Cardiac fibroblast (primary cell): Measurements from ENCODE around the gene PCSK9.
A peak's percentile ranks its signal among the peaks of the same experiment; 100 is the strongest.

ENCODE experiments used
- DNase-seq, 2 donors: peaks; one replicate each; pipeline versions ENCODE4 v3.0.0 to v3.0.0-alpha.2; 2010; ENCODE audit warnings: low read depth in 2 of 2
- H3K4me3 ChIP-seq, 2 donors: replicated peaks in 1 of 2; 1 replicate in 1 of 2; 2 replicates in 1 of 2; pipeline ENCODE4 v1.5.1; 2011; ENCODE audit warnings: low read depth in 2 of 2, low read length in 2 of 2, mild to moderate bottlenecking in 2 of 2, moderate library complexity in 1 of 2
- TF ChIP-seq, protein P1 (sequence below): IDR thresholded peaks from one replicate; pipeline ENCODE4 v1.5.1; 2011; ENCODE audit warnings: low read depth, mild to moderate bottlenecking, low read length, inconsistent platforms

The PCSK9 gene

DNA sequence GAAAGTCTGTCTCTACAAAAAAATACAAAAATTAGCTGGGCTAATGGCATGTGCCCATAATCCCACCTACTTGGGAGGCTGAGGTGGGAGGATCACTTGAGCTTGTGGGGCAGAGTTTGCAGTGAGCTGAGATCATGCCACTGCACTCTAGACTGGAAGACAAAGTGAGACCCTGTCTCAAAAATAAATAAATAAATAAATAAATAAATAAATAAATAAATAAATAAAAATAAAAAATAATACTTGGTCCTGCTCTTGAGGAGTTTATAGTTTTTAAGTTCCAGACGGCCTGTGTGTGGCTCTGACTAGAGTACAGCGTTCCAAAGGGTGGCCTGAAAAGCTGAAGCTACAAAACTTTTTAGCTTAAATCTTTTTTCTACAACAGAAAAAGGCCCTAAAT lies 35.1 kb downstream of the PCSK9 start:
- TF ChIP-seq, protein P1, sequence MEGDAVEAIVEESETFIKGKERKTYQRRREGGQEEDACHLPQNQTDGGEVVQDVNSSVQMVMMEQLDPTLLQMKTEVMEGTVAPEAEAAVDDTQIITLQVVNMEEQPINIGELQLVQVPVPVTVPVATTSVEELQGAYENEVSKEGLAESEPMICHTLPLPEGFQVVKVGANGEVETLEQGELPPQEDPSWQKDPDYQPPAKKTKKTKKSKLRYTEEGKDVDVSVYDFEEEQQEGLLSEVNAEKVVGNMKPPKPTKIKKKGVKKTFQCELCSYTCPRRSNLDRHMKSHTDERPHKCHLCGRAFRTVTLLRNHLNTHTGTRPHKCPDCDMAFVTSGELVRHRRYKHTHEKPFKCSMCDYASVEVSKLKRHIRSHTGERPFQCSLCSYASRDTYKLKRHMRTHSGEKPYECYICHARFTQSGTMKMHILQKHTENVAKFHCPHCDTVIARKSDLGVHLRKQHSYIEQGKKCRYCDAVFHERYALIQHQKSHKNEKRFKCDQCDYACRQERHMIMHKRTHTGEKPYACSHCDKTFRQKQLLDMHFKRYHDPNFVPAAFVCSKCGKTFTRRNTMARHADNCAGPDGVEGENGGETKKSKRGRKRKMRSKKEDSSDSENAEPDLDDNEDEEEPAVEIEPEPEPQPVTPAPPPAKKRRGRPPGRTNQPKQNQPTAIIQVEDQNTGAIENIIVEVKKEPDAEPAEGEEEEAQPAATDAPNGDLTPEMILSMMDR: no peak

DNA sequence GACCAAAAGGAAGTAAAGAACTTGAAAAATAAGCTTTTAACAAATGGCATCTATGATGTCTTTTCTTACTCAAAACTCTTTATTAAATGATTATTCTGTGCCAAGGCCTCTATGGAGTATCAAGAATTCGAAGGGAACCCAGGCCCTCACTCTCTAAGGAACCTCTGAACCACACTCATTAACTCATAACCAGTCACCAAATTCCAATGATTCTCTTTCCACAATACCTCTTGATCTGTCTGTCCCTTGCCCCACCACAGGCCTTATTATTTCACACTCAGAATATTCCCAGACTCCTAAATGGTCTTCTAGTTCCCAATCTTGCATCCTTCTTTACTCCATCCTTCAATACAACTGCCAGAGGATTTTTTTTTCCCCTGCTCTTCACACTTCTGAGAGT lies 37.0 kb downstream of the PCSK9 start:
- no peak for DNase-seq
- TF ChIP-seq, protein P1: no peak
- no peak overlapping the region for H3K4me3 ChIP-seq

More for the DNA sequence above, 35.1 kb downstream of the PCSK9 start:
- DNase-seq: no peak
- H3K4me3 ChIP-seq: no peak overlapping the region

DNA sequence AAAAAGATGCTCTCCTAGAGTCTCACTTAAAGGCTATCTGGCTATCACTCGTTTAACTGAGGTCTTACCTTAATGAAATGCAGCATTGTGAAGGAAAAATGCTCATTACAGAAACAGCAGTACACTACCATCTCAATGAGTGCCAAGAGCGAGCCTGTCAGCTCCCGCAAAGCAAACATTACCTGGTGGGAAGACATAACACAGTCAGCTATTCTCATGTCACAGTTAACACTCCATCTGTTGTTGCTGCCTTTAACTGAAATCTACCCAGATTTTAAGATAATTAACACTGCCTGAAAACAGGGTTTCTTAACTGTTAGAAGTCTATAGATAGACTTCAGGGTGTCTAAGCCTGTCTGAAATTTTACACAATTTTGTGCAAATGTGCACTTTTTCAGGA lies 39.1 kb downstream of the PCSK9 start:
- TF ChIP-seq, protein P1: no peak
- no peak overlapping the region for H3K4me3 ChIP-seq
- DNase-seq: no peak

DNA sequence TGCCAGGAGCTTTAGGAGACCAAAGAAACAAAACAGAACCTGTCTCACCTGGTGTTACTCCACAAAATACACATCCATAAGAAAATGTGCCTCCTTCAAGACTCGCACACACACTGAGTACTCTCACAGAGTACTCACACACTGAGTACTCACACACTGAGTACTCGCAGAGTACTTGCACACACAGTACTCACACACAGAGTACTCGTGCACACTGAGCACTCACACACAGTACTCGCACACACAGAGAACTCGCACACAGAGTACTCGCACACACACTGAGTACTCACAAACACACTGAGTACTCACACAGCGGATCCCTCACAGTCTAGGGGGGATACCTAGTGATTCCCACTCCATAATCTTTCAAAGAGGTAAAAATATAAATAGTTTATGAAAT lies 40.3 kb downstream of the PCSK9 start:
- H3K4me3 ChIP-seq: no peak overlapping the region
- TF ChIP-seq, protein P1: no peak
- no peak for DNase-seq

DNA sequence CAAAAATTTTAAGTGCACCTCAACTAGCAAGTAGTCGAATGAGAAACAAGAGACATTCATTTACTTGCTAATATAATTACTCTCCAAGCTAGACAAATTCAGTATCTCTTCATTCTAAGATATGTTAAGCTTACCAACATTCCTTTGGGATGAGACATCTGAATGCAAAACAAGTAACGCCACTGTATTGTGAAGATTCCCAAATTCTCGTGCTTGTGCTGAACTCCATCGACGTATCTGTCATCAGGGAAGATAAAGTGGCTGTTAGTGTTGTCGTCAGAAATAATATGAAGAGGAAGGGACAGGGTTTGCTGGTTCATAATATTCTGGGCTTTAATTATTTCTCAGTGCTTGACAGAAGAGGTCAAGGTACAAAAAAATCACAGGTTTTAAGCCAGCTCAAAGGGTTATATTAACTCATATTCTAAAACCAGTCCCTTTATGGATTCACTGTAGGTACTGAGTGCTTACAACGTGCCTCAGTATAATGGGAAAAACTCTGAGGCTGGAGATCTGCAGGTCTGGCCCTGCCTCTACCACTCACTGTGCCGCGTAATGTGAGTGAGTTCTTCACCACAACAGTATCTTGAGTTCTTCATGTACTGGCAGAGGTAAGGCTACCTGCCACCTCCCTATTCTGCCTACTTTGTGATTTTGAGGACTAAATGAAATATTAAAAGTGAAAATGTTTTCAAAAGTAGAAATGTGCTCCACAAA lies 42.0 kb downstream of the PCSK9 start:
- TF ChIP-seq, protein P1: no peak
- DNase-seq: peak; percentile 83 to 84
- no peak overlapping the region for H3K4me3 ChIP-seq

DNA sequence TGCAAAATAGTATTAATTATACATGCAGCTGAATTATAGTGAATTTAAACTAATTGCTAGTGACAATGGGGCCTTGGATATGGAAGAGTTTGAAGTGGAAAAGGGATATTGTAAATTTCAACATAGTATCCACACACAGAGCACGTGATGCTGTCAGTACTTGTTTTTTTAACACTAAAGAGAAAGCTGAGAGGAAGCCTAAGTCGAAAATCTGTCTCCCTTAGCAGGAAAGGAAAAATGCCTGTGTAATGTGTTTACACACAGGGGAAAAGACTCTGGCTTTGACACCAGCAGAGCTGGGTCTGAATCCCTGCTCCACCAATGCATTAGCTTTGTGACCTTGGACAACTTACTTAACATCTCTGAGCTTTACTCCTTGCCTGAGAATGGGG lies 42.6 kb downstream of the PCSK9 start:
- TF ChIP-seq, protein P1: no peak
- no peak overlapping the region for H3K4me3 ChIP-seq
- peak; percentile 18 to 69 for DNase-seq

DNA sequence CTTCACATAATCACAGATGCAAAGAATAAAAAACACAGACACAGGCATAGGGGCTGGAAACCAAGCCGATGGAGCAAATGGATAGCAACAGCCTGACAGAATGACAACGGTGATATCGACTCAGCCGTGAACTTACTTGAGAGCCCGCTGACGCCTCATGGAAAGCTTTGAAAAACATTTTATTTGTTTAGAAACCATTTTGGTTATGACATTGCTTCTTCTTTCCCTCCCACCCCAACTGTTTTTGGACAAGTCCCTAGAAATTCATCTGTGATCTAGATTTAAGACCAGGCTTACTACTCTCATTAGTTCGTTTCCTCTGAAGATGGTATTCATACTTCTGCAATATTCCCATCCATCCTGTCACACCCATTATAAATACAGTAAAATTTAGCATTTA lies 44.9 kb downstream of the PCSK9 start:
- DNase-seq: no peak
- no peak overlapping the region for H3K4me3 ChIP-seq
- TF ChIP-seq, protein P1: no peak
